ENCODE measurements around the gene RIPOR2. TPM values are rescaled to one million over a fixed set of nuclear protein-coding genes. Genes with fewer than 3 reads are reported as not detected.
A peak's percentile ranks its signal among the peaks of the same experiment; 100 is the strongest.
"Not testable (repeated sequence)": the region's sequence is repeated elsewhere in the genome, so short reads cannot be mapped to it uniquely, and the experiment has no call there.

The RIPOR2 gene
- total and polyA plus RNA-seq, 7 experiments from 2014 or later, result 246 to 813 (median 532) TPM

- ATAC-seq, result no peak
- Mint-ChIP-seq H3K4me1 (peaks cover 57 to 99% (median 92%) of the 10 kb centered on the region in 7 donors), H3K9me3 (peaks cover 0 to 13% (median 3%) of the 10 kb centered on the region in 11 donors), H3K4me3 (peak overlapping the region in 4 of 10 donors; percentile 4 to 80 (median 35)), H3K27ac (peak overlapping the region in 8 of 9 donors; percentile 44 to 93 (median 78)), H3K36me3 (peaks cover 8 to 79% (median 70%) of the 10 kb centered on the region in 5 donors), H3K27me3 (no peaks in the 10 kb centered on the region)
- Histone ChIP-seq H3K4me3 (ENCODE audit: low read length) (no peak overlapping the region), H3K27ac (ENCODE audit: low read depth, low read length) (peak overlapping the region; percentile 39), H3K27me3 (ENCODE audit: control insufficient read depth in 2 of 2, insufficient read depth in 2 of 2, low read length in 2 of 2) (no peaks in the 10 kb centered on the region), H3K9me3 (ENCODE audit: control insufficient read depth in 2 of 3, low read length in 3 of 3) (peaks cover 0 to 6% (median 0%) of the 10 kb centered on the region in 3 experiments), H3K36me3 (ENCODE audit: control insufficient read depth in 2 of 3, insufficient read depth in 3 of 3, low read length in 3 of 3) (peaks cover 22 to 53% (median 26%) of the 10 kb centered on the region in 3 experiments), H3K4me1 (ENCODE audit: control insufficient read depth in 2 of 2, insufficient read depth in 2 of 2, low read length in 2 of 2) (peaks cover 43 to 52% of the 10 kb centered on the region in 2 donors)
- ChIA-PET POLR2A (interaction anchor here (0.9 to 2.0 kb wide), 7 partner anchors 11 to 115 kb away, joined by 3 to 7 read pairs (median 4); no protein-coding TSS in a partner anchor), CTCF (interaction anchor here (1.9 kb wide), 1 partner anchor 9 kb away, joined by 6 read pairs; no protein-coding TSS in a partner anchor)
- intact Hi-C loops (cut with micrococcal nuclease), result loop anchor here in 1 of 2 donors (2.0 kb wide), 1 partner anchor 14 kb away; no protein-coding TSS in a partner anchor
- DNase-seq, result no peak
These were observed 55.3 kb downstream of the RIPOR2 start for GRCh38 chr6:24880451-24880850.

- H3K27ac ChIP-seq (ENCODE audit: low read depth, low read length), result peak overlapping the region; percentile 39
- CTCF ChIA-PET, result interaction anchor here (1.1 to 1.9 kb wide), 3 partner anchors 8 to 55 kb away, joined by 4 to 6 read pairs (median 5); no protein-coding TSS in a partner anchor
These were observed 56.4 kb downstream of the RIPOR2 start for GRCh38 chr6:24879351-24879750.

GRCh38 chr6:24877747-24878146 is 58.0 kb downstream of the RIPOR2 start:
- Mint-ChIP-seq H3K4me1 (peaks cover 46 to 98% (median 91%) of the 10 kb centered on the region in 7 donors), H3K4me3 (peak overlapping the region in 9 of 10 donors; percentile 33 to 79 (median 56)), H3K27ac (peak overlapping the region; percentile 38 to 93 (median 88)), H3K36me3 (peaks cover 13 to 92% (median 78%) of the 10 kb centered on the region in 5 donors), H3K9me3 (peaks cover 0 to 13% (median 3%) of the 10 kb centered on the region in 11 donors)
- DNase-seq; ATAC-seq; H3K27me3 Mint-ChIP-seq; H3K9me3 ChIP-seq (ENCODE audit: control insufficient read depth in 2 of 3, low read length in 3 of 3); intact Hi-C loops (cut with micrococcal nuclease); H3K4me3 ChIP-seq (ENCODE audit: low read length); H3K27me3 ChIP-seq (ENCODE audit: control insufficient read depth in 2 of 2, insufficient read depth in 2 of 2, low read length in 2 of 2): not testable (repeated sequence)
- Histone ChIP-seq H3K36me3 (ENCODE audit: control insufficient read depth in 2 of 3, insufficient read depth in 3 of 3, low read length in 3 of 3) (peaks cover 41 to 72% (median 53%) of the 10 kb centered on the region in 3 experiments), H3K27ac (ENCODE audit: low read depth, low read length) (peak overlapping the region; percentile 57), H3K4me1 (ENCODE audit: control insufficient read depth in 2 of 2, insufficient read depth in 2 of 2, low read length in 2 of 2) (peaks cover 42% of the 10 kb centered on the region in 2 donors)
- ChIA-PET CTCF (interaction anchor here (1.4 to 1.6 kb wide), 2 partner anchors 20 to 140 kb away, joined by 3 to 5 read pairs; no protein-coding TSS in a partner anchor), POLR2A (interaction anchor here (0.6 to 1.5 kb wide), 2 partner anchors 11 to 125 kb away, joined by 3 to 7 read pairs; no protein-coding TSS in a partner anchor)

More at GRCh38 chr6:24879351-24879750, 56.4 kb downstream of the RIPOR2 start:
- Mint-ChIP-seq H3K4me3 (peak overlapping the region in 7 of 10 donors; percentile 4 to 75 (median 47)), H3K4me1 (peaks cover 54 to 99% (median 92%) of the 10 kb centered on the region in 7 donors), H3K27me3 (no peaks in the 10 kb centered on the region), H3K9me3 (peaks cover 0 to 13% (median 3%) of the 10 kb centered on the region in 11 donors), H3K36me3 (peaks cover 8 to 86% (median 74%) of the 10 kb centered on the region in 5 donors), H3K27ac (peak overlapping the region in 8 of 9 donors; percentile 44 to 93 (median 78))
- no peak for DNase-seq
- Histone ChIP-seq H3K27me3 (ENCODE audit: control insufficient read depth in 2 of 2, insufficient read depth in 2 of 2, low read length in 2 of 2) (no peaks in the 10 kb centered on the region), H3K36me3 (ENCODE audit: control insufficient read depth in 2 of 3, insufficient read depth in 3 of 3, low read length in 3 of 3) (peaks cover 33 to 61% (median 37%) of the 10 kb centered on the region in 3 experiments), H3K9me3 (ENCODE audit: control insufficient read depth in 2 of 3, low read length in 3 of 3) (peaks cover 0 to 6% (median 0%) of the 10 kb centered on the region in 3 experiments), H3K4me1 (ENCODE audit: control insufficient read depth in 2 of 2, insufficient read depth in 2 of 2, low read length in 2 of 2) (peaks cover 44 to 52% of the 10 kb centered on the region in 2 donors), H3K4me3 (ENCODE audit: low read length) (no peak overlapping the region)
- intact Hi-C loops (cut with micrococcal nuclease), result no loop called here
- POLR2A ChIA-PET, result interaction anchor here (0.6 to 1.5 kb wide), 10 partner anchors 9 to 119 kb away, joined by 3 to 5 read pairs (median 4); no protein-coding TSS in a partner anchor
- no peak for ATAC-seq

GRCh38 chr6:24876499-24877465 is 59.0 kb downstream of the RIPOR2 start:
- Histone ChIP-seq H3K27ac (ENCODE audit: low read depth, low read length) (peak overlapping the region; percentile 57), H3K9me3 (ENCODE audit: control insufficient read depth in 2 of 3, low read length in 3 of 3) (peaks cover 0 to 6% (median 0%) of the 10 kb centered on the region in 3 experiments), H3K27me3 (ENCODE audit: control insufficient read depth in 2 of 2, insufficient read depth in 2 of 2, low read length in 2 of 2) (no peaks in the 10 kb centered on the region), H3K4me1 (ENCODE audit: control insufficient read depth in 2 of 2, insufficient read depth in 2 of 2, low read length in 2 of 2) (peaks cover 32 to 40% of the 10 kb centered on the region in 2 donors), H3K36me3 (ENCODE audit: control insufficient read depth in 2 of 3, insufficient read depth in 3 of 3, low read length in 3 of 3) (peaks cover 43 to 70% (median 55%) of the 10 kb centered on the region in 3 experiments), H3K4me3 (ENCODE audit: low read length) (no peak overlapping the region)
- H3K36me3 Mint-ChIP-seq, result peaks cover 13 to 92% (median 77%) of the 10 kb centered on the region in 5 donors
- ATAC-seq (peak; percentile 63), DNase-seq (no peak)
- no peaks in the 10 kb centered on the region for H3K27me3 Mint-ChIP-seq
- ChIA-PET CTCF (interaction anchor here (1.1 to 1.9 kb wide), 4 partner anchors 12 to 194 kb away, joined by 3 to 6 read pairs (median 5); no protein-coding TSS in a partner anchor), POLR2A (interaction anchor here (0.6 to 1.5 kb wide), 6 partner anchors 10 to 126 kb away, joined by 3 to 7 read pairs (median 3); no protein-coding TSS in a partner anchor)
- peaks cover 0 to 13% (median 3%) of the 10 kb centered on the region in 11 donors for H3K9me3 Mint-ChIP-seq
- H3K4me1 Mint-ChIP-seq, result peaks cover 38 to 97% (median 90%) of the 10 kb centered on the region in 7 donors
- peak overlapping the region in 8 of 10 donors; percentile 2 to 79 (median 57) for H3K4me3 Mint-ChIP-seq
- peak overlapping the region; percentile 16 to 93 (median 89) for H3K27ac Mint-ChIP-seq
- intact Hi-C loops (cut with micrococcal nuclease), result no loop called here

- ChIA-PET CTCF (interaction anchor here (1.9 kb wide), 1 partner anchor 13 kb away, joined by 6 read pairs; no protein-coding TSS in a partner anchor), POLR2A (interaction anchor here (0.8 to 1.0 kb wide), 2 partner anchors 12 to 23 kb away, joined by 3 to 4 read pairs; no protein-coding TSS in a partner anchor)
- ATAC-seq (no peak), DNase-seq (no peak)
- peaks cover 0 to 13% (median 3%) of the 10 kb centered on the region in 11 donors for H3K9me3 Mint-ChIP-seq
- intact Hi-C loops (cut with micrococcal nuclease), result loop anchor here in 1 of 2 donors (1.0 kb wide), 1 partner anchor 12 kb away; no protein-coding TSS in a partner anchor
- Histone ChIP-seq H3K36me3 (ENCODE audit: control insufficient read depth in 2 of 3, insufficient read depth in 3 of 3, low read length in 3 of 3) (peaks cover 55 to 76% (median 65%) of the 10 kb centered on the region in 3 experiments), H3K4me1 (ENCODE audit: control insufficient read depth in 2 of 2, insufficient read depth in 2 of 2, low read length in 2 of 2) (peaks cover 24 to 44% of the 10 kb centered on the region in 2 donors), H3K27ac (ENCODE audit: low read depth, low read length) (peak overlapping the region; percentile 42), H3K9me3 (ENCODE audit: control insufficient read depth in 2 of 3, low read length in 3 of 3) (peaks cover 0 to 6% (median 0%) of the 10 kb centered on the region in 3 experiments), H3K4me3 (ENCODE audit: low read length) (no peak overlapping the region), H3K27me3 (ENCODE audit: control insufficient read depth in 2 of 2, insufficient read depth in 2 of 2, low read length in 2 of 2) (no peaks in the 10 kb centered on the region)
- H3K4me3 Mint-ChIP-seq, result peak overlapping the region in 3 of 10 donors; percentile 10 to 75 (median 55)
- H3K27ac Mint-ChIP-seq, result peak overlapping the region in 8 of 9 donors; percentile 13 to 93 (median 78)
- peaks cover 32 to 95% (median 86%) of the 10 kb centered on the region in 7 donors for H3K4me1 Mint-ChIP-seq
- H3K36me3 Mint-ChIP-seq, result peaks cover 13 to 95% (median 74%) of the 10 kb centered on the region in 5 donors
- H3K27me3 Mint-ChIP-seq, result no peaks in the 10 kb centered on the region
These were observed 60.2 kb downstream of the RIPOR2 start for GRCh38 chr6:24875534-24875901.
